Cardiac fibroblast (primary cell): Measurements from ENCODE around the gene ZBTB7C.

ENCODE experiments used
- DNase-seq, 2 donors: peaks; one replicate each; pipeline versions ENCODE4 v3.0.0 to v3.0.0-alpha.2; 2010; ENCODE audit warnings: low read depth in 2 of 2
- H3K4me3 ChIP-seq, 2 donors: replicated peaks in 1 of 2; 1 replicate in 1 of 2; 2 replicates in 1 of 2; pipeline ENCODE4 v1.5.1; 2011; ENCODE audit warnings: low read depth in 2 of 2, low read length in 2 of 2, mild to moderate bottlenecking in 2 of 2, moderate library complexity in 1 of 2
- TF ChIP-seq, protein P1 (sequence below): IDR thresholded peaks from one replicate; pipeline ENCODE4 v1.5.1; 2011; ENCODE audit warnings: low read depth, mild to moderate bottlenecking, low read length, inconsistent platforms

The ZBTB7C gene

DNA sequence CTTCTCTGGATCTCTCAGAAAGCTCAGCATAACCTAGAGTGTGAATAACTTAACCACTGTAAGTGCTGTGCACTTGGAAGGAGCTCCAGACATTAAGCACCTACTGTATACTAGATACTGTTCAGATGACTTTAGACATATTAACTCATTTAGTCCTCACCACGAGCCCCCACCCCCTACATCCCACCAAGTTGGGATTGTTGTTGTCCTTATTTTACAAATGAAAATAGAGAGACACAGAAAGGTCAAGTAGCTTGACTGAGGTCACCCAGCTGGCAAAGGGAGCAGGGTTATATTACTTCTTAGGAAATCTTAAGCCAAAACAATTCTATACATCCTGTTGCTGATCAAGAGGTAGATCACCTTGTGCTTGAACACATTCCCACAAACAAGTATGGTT is 244.5 kb downstream of the ZBTB7C start:
- DNase-seq: no peak
- TF ChIP-seq, protein P1, sequence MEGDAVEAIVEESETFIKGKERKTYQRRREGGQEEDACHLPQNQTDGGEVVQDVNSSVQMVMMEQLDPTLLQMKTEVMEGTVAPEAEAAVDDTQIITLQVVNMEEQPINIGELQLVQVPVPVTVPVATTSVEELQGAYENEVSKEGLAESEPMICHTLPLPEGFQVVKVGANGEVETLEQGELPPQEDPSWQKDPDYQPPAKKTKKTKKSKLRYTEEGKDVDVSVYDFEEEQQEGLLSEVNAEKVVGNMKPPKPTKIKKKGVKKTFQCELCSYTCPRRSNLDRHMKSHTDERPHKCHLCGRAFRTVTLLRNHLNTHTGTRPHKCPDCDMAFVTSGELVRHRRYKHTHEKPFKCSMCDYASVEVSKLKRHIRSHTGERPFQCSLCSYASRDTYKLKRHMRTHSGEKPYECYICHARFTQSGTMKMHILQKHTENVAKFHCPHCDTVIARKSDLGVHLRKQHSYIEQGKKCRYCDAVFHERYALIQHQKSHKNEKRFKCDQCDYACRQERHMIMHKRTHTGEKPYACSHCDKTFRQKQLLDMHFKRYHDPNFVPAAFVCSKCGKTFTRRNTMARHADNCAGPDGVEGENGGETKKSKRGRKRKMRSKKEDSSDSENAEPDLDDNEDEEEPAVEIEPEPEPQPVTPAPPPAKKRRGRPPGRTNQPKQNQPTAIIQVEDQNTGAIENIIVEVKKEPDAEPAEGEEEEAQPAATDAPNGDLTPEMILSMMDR: no peak
- H3K4me3 ChIP-seq: no peak overlapping the region

DNA sequence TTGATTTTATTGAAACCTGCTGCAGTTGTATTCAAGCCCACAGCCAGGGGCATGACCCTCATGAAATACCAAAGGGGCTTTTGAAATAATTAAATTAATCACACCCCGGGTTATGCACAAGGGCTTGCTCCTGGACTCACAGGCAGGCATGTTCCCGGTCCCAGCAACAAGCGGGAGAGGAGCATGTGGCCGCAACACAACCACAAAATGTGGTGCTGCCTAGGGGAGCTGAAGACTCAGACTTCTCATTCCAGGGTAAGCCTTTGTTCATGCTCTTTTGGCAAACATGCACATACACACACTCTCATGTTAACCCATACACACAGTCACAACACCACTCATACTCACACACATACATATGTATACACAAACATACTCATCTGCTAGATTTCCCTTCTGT is 245.1 kb downstream of the ZBTB7C start:
- DNase-seq: no peak
- H3K4me3 ChIP-seq: no peak overlapping the region
- TF ChIP-seq, protein P1: no peak

DNA sequence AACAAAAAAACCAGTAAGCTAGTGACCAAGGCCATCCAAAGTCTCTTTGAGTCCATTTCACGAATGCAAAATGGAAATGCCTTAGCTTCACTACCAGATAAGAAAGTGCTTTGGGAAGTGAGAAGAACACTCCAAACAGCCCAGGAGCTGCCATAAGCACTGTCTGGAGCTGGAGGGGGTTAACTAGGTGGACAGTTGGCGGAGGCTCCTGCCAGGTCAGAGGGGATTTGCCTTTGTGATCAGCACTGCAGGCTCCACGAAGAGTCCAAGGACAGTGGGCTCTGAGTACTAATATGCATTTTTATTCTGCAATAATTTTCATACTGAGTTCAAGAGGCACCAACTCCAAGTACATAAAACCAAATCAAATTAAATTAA is 245.5 kb downstream of the ZBTB7C start:
- TF ChIP-seq, protein P1: no peak
- no peak for DNase-seq
- no peak overlapping the region for H3K4me3 ChIP-seq

DNA sequence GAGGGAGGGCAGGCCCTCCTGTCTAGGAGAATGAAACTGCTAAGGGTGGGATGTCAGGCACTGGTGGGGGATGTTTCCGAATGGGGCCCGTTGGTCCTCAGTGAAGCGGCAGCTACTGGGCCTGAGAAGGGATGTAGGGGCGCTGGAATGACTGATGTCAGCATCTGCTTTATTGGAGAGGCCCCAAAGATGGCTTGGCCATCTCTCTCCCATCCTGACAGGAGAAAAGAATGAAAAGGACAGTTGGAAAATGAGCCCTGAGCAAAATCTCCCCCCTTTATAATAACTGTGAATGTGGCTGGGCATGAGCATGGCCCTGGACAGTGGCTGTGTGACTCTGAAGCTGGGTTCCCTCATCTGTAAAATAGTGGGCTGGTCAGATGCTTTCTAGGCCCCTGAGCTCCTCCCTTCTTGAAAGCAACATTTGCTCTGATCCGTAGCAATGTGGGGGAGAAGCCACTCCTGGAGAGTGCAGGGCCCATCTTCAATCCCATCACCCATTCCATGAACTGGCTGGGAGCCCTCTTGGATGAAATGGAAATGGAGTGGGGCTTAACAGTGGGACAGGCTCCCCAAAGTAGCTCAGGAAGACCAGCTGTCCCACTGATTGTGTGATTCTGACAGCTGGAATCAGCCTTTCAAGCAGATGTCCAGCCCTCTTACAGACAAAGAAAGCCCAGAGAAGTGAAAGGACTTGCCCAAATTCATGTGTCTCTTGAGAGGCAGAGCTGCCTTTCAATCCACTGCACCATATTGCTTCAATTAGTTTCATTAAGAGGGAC is 246.0 kb downstream of the ZBTB7C start:
- TF ChIP-seq, protein P1: no peak
- no peak for DNase-seq
- no peak overlapping the region for H3K4me3 ChIP-seq

DNA sequence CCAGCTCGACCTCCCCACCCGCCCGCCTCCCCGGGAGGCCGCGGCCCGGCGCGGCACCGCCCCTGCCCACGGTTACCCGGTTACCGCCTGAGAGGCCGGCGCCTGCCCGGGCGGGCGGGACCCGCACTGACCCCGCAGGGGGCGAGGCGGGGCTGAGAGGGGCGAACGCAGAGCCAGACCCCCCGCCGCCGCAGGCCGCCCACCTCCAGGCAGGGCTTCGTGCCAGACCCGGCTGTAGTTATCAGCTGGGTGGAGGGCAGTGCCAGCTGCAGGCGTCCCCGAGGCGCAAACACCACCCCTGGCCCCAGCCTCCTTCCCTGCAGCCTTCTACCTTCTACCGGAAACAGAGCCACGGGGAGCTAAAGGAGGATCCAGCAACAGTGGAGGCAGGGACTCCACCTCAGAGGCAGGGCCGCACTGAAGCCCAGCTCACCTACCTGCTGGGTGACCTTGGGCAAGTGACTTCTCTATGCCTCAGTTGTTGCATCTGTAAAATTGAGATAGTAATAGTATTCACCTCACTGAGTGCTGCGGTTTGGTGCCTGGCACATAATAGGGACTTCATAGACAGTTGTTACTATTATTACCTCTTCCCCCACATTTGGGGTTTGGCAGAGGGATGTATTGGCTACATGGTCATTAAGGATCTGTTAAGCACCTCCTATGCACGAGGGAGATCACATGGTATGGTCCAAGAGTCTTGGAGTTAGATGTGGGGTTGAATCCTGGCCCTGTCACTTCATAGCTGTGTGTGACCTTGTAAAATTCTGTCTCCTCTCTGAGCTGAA is 247.1 kb downstream of the ZBTB7C start:
- TF ChIP-seq, protein P1: no peak
- H3K4me3 ChIP-seq: peak overlapping the region; percentile 21 to 61
- no peak for DNase-seq

DNA sequence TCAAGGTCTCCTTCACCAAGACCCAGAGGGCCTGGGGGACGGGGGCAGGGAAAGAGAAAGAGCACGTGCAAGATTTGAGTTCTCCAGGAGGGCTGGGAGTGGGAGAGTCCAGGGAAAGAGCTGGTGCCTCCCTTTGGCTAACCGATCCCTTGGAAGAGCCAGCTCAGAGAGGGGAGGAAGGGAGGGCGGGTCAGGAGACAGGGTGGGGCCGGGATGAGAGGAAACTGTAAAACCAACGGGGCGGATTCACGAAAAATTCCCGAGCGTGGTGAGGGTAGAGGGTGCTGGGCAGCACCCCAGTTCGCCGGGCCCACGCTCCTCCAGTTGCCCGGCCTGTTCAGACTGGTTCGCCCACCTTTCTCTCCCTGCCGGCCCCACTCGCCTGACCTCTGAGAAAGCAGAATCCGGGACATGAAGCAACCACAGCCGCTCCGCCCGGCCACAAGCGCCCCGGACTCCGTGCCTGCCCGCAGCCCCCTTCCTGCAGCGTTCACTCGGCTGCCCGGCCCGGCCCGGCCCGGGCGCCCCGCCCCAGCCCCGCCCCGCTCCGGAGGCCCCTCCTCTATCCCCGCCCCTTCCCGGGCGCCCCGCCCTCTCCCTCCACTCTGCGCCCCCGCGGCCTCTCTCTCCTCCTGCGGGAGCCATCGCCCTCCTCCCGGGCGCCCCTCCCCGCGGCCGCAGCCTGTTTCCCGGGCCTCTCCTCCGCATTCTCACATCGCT is 247.8 kb downstream of the ZBTB7C start:
- H3K4me3 ChIP-seq: peak overlapping the region; percentile 61 to 63
- DNase-seq: peak; percentile 66 to 91
- TF ChIP-seq, protein P1: no peak
